Renal pelvis (tissue), 4 donors: ENCODE measurements around the gene POLDIP2. TPM values are rescaled to one million over a fixed set of nuclear protein-coding genes. Genes with fewer than 3 reads are reported as not detected.

Source experiments
- DNase-seq: peaks from one replicate; pipeline ENCODE4 v3.0.0-alpha.2; 2013
- polyA plus RNA-seq, 3 donors: library from polyadenylated mRNA; unstranded; fragments of 120-200 nt; gene quantifications; one replicate each; pipeline ENCODE4 v1.2.1, GENCODE V29; 2013; ENCODE audit not compliant: insufficient read length in 3 of 3

POLDIP2 gene
- polyA plus RNA-seq, 3 donors = 87.6 to 102 (median 93.9) TPM

GRCh38 chr17:28368915-28369683 lies 11.8 kb upstream of the POLDIP2 start:
- no peak for DNase-seq

- no peak for DNase-seq
Measured at GRCh38 chr17:28368306-28368831, 11.0 kb upstream of the POLDIP2 start.

- DNase-seq = no peak
Measured at GRCh38 chr17:28367641-28368305, 10.4 kb upstream of the POLDIP2 start.

DNA sequence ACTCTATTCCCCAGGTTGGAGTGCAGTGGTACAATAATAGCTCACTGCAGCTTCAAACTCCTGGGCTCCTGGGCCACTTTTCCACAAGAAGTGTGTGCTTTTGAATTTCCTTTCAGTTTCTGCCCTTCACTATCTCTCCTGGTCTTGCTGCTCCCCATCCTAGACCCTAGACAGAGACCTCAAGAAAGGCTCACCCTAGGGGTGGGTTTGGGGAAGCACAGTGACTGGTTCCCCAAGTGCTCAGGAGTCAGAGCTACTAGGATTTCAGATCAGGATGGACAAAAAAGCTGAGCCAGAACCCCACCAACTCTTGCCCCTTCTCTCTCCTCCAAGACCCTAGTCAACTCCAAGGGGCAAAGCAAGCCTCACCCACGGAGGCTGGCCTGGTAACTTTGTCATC lies 9.3 kb upstream of the POLDIP2 start:
- no peak for DNase-seq

GRCh38 chr17:28365487-28365886 lies 8.2 kb upstream of the POLDIP2 start:
- DNase-seq = no peak

GRCh38 chr17:28364665-28365363 lies 7.5 kb upstream of the POLDIP2 start, which contains the start of gene SEBOX:
SEBOX (minus strand) TSS chr17:28365199; CDS start chr17:28365151, 48 bp downstream.
- no peak for DNase-seq

DNA sequence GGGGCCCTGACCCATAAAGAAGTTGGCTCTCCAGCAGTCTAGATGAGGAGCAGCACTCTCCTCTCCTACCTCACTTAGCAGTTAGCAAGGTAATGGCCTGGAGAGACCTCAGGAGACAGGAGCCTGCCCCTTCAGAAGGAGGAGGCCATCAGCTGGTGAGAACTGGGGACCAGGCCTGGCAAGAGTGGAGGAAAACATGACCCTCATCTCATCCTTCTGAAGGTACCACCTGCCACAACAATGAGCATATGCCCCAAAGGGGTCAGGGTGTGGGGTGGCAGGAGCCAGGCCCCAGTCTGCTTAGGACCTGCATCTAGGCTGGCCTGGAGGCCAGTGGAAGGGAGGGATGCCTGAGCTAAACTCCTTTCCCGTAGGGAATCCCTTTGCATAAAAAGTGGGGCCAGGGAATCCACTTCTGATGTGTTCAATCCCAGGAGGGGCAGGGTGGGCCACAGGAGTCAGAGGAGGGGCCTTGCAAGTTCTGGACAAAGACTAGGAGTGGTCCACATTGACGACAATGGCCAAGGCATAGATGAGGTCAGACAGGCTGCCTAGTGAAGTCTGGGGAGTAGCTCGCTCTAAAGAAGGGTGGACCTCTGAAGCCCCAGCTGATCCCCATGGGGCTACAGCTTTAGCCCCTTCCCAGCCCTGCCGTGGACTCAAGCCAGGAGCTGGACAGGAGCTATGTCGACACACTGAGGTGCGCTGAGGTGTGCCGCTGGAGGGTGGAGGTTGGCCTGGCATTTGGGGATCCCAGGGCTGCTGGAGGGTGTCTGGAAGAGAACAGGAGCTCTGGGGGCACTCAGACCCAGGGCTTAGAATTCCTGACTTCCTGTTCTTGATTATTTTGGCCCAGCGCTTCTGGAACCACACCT lies 6.7 kb upstream of the POLDIP2 start:
- DNase-seq = no peak

DNA sequence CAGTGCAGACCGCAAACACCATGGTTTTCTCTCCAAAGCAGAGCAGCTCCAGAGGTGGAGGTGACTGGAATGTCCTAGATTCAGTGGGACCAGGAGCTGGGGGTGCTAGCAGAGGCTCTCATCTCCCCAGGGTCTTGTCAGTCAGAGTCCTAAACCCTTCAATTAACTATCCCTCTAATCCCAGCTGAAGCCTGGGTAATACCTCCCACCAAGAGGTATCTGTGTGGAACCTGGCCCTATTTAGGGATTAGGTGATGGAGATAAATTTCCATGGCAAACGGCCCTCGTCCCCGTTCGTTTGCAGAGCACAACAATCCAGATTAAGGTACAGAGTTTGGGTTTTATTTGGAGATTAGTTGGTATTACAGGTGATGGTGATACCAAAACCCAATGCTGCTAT lies 5.9 kb upstream of the POLDIP2 start:
- no peak for DNase-seq

- DNase-seq = no peak
Measured at GRCh38 chr17:28357901-28358197, 522 bp upstream of the POLDIP2 start.

- no peak for DNase-seq
Measured at GRCh38 chr17:28350271-28350670, 7.1 kb downstream of the POLDIP2 start.

DNA sequence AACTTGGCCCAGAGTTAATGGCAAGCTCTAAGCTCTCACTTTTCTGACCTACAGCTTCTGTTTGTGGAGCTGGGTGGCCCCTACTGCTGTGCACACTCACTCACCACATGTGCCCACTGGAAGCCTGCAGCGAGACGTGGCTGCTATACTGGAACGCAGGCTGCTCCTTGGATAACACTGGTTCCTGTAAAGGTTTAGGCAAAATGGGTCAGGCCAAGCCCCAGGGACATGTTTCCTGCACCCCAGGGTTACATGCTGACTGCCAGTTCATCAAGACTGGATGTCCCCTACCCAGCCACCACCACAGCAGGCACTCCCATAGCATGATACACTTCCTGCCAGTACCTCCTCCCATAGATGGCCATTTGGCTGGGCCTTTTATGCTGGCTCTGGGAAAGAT lies 8.3 kb downstream of the POLDIP2 start:
- no peak for DNase-seq

DNA sequence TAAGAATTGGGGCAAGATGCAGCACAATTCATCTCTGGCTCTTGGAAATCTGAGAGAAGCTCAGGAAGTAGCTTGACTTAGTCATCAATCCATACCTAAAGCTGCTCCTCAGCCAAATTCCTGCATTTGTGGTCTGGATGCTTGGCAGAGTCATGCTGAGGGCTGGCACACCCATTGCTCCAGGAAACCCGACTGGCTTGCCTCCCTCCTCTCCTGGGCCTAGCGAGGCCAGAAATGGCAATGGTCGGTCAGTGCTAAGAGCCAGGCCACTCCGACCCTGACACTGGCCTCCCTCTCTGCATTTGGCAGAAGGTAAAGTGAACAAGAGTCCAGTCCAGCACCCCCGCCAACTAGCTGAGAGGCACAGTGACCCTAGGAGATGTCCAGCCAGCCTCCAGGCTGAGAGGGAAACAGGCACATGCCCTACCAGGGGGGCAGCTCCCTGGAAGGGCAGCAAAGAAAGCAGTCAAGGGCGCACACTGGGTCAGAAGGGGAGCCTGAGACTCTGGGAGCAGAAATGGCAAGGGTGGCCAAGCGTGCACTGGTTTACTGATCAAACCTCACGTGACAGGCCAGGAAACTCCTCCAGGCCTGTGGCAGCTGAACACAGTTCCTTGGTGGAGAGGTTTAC lies 10.0 kb downstream of the POLDIP2 start:
- no peak for DNase-seq

- DNase-seq = no peak
Measured at GRCh38 chr17:28346746-28347246, 10.5 kb downstream of the POLDIP2 start.

DNA sequence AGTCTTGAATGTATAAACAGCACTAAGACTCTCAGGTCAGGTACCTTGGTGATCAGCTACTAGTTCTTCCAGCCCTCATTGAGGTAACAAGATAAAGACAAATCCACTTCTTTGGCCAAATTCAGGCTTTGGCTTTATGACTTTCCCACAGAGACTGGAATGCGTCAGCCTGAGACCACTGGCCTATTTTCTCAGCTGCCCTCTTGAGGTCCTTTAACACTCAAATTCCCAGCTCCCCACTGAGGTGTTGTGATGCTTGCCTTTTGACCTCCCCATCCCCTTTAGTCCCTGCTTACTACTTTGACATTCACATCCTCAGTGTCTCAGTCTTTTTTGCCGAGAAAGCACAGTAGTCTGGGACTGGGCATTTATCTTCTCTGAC lies 11.1 kb downstream of the POLDIP2 start:
- no peak for DNase-seq

GRCh38 chr17:28345419-28346198 lies 11.7 kb downstream of the POLDIP2 start:
- DNase-seq = no peak

GRCh38 chr17:28344435-28344901 lies 12.9 kb downstream of the POLDIP2 start:
- no peak for DNase-seq

DNA sequence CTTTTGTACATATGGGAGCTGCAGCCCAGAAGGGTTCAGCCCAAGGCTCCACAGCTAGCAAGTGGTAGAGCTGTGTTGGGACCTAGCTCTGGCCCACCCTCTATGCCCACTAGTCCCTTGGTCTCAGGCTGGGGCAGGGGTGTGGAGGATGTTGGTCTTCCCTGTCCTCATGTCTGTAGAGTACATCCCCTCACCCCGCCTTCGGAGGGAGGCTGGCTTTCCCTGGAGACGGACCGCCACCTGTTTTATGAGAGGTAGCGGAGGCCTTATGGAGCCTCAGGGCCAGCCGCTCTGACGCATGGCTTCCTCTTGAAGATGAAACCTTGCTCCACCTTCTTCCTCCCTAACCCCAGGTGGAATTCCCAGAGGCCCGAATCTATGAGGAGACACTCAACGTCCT lies 13.3 kb downstream of the POLDIP2 start:
- no peak for DNase-seq

DNA sequence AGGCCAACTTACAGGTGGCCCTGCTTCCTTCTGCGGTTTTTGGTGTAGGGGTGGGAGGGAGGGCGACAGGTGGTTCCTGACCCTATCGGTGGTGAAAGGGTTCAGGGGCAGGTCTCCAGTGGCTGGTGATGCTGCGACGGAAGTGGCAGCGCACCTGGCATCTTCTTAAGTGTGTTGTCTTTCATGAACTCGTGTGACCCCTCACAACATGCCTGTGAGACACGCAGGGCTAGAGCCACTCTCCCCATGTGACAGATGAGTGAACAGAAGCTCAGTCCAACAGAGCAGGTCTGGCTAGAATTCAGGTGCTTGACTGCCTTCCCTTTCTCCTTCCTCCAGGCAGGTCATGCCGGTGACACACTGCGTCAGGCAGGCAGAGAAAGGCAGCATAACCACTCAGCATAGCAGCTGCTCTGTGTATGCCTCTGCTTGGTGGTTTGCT lies 13.8 kb downstream of the POLDIP2 start:
- DNase-seq = no peak

DNA sequence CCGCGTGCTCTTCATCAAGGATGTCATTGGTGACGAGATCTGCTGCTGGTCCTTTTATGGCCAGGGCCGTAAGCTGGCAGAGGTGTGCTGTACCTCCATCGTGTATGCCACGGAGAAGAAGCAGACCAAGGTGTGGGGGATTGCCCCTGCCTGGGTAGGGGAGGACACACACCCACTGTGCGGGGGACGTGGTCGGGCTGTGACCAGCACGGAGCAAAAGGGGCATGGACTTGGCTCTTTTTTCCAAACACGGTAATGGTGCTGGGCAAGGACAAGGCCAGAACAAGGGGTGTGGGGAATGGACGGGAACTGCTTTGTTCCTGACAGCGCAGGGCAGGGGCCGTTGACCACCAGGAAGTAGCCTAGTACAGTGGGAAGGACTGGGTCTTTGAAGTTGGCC lies 15.0 kb downstream of the POLDIP2 start:
- no peak for DNase-seq

DNA sequence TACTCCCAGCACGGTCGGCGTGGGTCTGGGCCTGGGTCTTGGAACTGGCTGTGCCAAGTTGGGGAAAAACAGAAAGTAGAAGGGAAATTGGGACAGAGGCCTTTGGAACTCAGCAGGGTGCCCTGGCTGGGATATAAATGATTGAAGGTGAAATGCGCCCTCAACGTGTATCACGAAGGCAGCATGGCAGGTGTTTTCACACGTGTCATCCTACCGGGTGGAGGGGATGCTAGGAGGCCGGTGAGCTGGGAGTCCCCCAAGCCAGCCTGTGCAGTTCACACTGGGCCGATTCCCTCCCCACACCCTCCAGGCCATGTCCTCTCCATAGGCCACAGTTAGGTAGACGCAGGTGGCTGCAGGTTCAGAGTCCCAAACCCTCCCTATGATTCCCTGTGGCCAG lies 15.8 kb downstream of the POLDIP2 start:
- no peak for DNase-seq
